ENCODE data around the gene ABHD14A.

ABHD14A gene

GRCh38 chr3:52015438-52016228 lies 40.8 kb downstream of the ABHD14A start:
- in situ Hi-C loops (cut with MboI; ENCODE audit: low sequenced_read_pairs): no loop called here

GRCh38 chr3:52017586-52017985 lies 42.7 kb downstream of the ABHD14A start:
- in situ Hi-C loops (cut with MboI; ENCODE audit: low sequenced_read_pairs): no loop called here

- in situ Hi-C loops (cut with MboI; ENCODE audit: low sequenced_read_pairs): no loop called here
Measured at GRCh38 chr3:52018319-52019000, 43.6 kb downstream of the ABHD14A start.

- in situ Hi-C loops (cut with MboI; ENCODE audit: low sequenced_read_pairs): no loop called here
Measured at GRCh38 chr3:52019352-52020080, 44.7 kb downstream of the ABHD14A start.

GRCh38 chr3:52020796-52021195 lies 45.9 kb downstream of the ABHD14A start:
- in situ Hi-C loops (cut with MboI; ENCODE audit: low sequenced_read_pairs): no loop called here

DNA sequence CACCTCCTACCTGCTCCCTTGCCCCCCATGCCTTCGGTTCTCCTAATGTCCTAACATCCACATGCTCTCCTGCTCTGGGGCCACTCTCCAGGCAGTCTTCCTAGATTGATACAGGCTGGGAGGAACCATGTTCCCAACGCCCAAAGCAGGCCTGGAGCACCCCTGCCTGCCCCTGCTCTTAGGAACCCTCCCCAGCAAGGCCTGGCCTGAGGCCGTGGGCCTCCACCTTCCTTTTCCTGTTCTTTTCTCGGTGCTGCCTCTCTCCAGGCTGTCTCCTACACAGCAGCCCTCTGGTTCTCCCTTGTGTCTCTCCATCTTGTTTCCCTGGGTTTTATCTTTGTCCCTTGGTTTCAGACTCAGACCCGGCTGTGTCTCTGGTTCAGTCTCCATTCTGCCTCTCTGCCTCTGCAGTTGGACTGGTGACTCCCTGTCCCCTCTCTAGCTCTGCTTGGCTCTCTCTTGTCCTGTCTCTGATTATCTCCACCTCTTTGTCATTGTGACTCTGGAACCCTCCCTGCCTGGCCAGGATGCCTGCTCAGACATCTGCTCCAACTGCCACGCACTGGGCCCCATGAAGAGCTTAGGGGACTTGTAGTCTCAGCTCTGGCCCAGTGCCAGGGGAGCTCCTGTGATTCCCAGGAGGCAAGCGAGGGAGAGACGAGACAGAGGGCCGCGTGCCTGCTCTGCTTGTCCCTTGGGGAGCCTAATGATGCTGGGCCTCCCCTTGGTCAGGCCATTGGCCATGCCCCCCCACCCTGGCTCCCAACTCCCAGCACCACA lies 46.8 kb downstream of the ABHD14A start:
- in situ Hi-C loops (cut with MboI; ENCODE audit: low sequenced_read_pairs): no loop called here

GRCh38 chr3:52022323-52023100 lies 47.6 kb downstream of the ABHD14A start:
- in situ Hi-C loops (cut with MboI; ENCODE audit: low sequenced_read_pairs): no loop called here

GRCh38 chr3:52023101-52023770 lies 48.4 kb downstream of the ABHD14A start:
- in situ Hi-C loops (cut with MboI; ENCODE audit: low sequenced_read_pairs): no loop called here

DNA sequence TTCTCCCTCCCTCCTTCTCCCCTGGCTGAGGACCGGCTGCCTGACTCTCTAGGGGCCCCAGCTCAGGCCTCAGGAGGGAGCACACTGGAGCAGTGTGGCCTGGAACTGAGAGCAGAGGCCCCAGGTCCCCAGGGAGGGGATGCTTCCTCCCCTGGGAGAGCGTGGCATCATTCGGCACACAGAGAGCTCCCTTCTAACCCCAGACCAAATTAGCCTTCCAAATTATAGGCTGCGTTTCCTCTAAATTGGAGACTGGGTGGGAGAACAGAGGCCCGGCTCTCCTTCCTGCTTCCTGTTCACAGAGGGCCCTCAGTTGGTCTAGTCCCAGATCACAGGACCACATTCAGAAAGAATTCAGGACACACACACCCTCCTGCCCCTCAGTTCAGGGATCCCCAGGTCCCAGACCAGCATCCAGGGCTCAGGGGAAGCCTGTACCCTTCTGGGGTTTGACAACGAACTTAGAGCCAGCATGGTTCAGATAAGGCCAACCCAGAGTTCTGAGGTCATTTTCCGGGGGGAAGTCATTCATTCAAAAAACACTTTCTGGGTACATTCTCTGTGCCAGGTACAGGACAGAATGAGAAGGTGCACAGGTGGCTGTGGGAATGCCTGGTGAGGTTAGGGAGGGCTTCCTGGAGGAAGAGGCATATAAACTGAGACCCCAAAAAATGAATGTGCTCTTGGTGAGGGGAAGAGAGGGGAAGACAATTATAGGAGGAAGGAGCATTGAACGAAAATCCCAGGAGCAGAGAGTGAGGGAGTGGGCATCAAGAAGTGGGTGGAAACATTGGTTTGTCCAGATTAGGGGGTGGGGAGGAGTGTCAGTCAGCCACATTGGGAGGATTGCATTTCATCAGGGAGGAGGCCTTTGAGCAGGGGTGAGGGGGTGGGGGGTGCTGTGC lies 49.2 kb downstream of the ABHD14A start:
- in situ Hi-C loops (cut with MboI; ENCODE audit: low sequenced_read_pairs): no loop called here

DNA sequence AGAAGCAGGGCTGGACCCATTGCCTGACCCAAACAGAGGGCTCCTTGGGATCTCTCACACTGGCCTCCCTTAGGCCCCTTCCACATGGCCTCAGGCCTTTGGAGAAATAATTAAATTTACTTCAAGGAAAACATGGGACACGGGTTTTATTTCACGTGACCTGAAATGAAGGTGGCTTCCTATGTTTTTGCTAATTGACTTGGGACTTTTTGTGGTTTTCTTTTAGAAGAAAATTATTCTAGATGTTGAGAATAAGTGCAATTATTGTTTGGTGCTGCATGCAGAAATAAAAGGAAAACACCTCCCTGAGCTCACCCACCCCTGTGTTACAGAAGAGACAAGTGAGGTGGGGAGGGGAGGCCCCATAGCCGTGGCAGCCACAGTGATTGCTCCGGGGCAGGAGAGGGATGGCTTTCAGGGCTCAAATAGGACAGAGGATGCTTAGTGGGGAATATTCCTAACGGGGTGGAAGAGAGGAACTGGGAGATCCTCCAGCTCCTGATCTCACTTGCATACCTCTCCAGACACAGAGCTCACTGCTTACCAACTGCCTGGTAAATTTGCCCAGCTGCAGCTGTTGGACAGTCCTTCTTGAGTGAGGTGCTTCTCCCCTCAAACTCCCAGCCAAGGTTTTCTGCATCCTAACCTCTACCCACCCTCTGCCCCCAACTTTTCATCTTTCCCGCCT lies 50.0 kb downstream of the ABHD14A start:
- in situ Hi-C loops (cut with MboI; ENCODE audit: low sequenced_read_pairs): no loop called here

DNA sequence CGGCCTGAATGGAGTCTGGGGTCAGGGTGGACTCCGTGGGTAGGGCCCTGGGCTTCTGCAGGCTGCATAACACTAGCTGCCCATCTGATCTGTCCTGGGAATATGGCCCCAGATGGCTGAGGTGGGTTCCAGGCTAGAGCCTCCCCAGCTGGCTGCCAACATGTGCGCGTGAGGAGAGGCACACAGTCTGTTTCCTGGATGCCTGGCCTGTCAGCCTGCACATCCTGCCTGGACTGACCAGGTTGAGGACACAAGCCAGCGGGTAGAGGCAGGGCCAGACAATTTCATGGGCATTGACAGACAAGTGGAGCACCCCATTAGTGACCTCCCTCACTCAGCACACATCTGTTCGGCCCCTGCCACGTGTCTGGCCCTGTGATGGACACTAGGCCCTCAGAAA lies 50.6 kb downstream of the ABHD14A start:
- in situ Hi-C loops (cut with MboI; ENCODE audit: low sequenced_read_pairs): no loop called here

DNA sequence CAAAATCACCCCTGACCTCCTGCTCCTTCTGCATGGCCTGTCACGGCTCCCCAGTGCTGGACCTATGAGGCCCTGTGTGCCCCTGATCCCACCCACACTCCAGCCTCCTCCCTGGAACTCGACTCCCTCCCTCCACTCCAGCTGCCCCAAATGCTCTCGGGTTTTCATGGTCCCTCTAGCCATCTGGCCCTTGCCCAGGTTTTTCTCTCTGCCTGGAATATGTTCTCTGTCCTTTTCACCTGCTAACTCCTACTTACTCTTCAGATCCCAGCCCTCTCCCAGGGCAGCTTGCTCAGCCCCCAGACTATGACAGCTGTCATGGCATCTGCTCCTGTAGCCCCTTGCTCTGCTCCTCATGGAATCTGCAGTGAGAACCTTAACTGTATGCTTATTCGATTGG lies 51.2 kb downstream of the ABHD14A start:
- in situ Hi-C loops (cut with MboI; ENCODE audit: low sequenced_read_pairs): no loop called here

GRCh38 chr3:52028572-52028971 lies 53.7 kb downstream of the ABHD14A start:
- in situ Hi-C loops (cut with MboI; ENCODE audit: low sequenced_read_pairs): no loop called here

DNA sequence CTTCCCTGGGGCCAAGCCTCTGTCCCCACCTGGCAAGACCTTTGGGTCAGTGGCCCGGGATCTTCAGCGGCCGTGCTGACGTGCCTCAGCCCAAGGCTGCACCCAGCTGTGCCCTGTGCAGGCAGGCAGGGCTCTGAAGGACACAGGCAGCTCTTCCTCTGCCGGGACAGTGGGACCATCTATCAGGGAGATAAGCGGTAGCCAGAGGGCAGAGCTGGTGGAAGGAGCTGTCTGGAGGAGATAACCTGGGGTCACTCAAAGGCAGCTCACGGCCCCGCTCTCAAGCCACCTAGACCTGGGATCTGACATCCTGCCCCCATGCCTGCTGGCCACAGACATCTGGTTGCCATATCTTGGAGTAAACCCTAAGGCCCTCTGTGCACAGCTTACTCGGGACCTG lies 54.2 kb downstream of the ABHD14A start:
- in situ Hi-C loops (cut with MboI; ENCODE audit: low sequenced_read_pairs): no loop called here

DNA sequence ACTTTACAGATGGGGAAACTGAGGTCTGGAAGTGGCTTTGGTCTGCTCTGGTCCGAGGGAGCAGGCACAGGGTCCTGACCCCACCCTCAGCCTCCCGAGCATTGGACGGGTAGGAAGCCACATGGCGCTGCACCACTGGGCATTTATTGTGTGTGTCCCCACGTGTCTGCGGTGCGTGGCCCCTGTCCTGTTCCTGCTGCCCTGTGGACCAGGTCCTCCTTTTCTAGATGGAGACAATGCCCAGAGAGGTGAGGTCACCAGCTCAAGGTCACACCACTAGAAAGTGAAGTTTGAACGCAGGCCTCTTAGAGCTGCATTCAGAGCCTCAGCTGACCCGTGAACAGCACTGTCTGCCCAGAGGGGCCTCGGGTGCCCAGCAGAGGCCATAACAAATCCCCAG lies 54.7 kb downstream of the ABHD14A start:
- in situ Hi-C loops (cut with MboI; ENCODE audit: low sequenced_read_pairs): no loop called here

Measured in hTERT RPE-1 (cell line).